SU-DHL-6 (cell line): Measurements from ENCODE around the gene RNF182.

Experiments
- H2AFZ ChIP-seq: fragments of 200-600 bp; sonication (generic); 2 replicates; pipeline ENCODE4 v1.6.1; 2014; ENCODE audit warnings: low read depth, mild to moderate bottlenecking, moderate library complexity, mixed read lengths, antibody characterized with exemption, low read length; ENCODE audit not compliant: severe bottlenecking
- H3F3A ChIP-seq: fragments of 200-600 bp; shearing (Covaris generic); 2 replicates; pipeline ENCODE4 v1.6.0; 2016; ENCODE audit warnings: antibody characterized with exemption, mild to moderate bottlenecking; ENCODE audit not compliant: insufficient read depth
- H3K27ac ChIP-seq: fragments of 200-600 bp; sonication (generic); 2 replicates; pipeline ENCODE4 v1.5.1; 2016; ENCODE audit warnings: low read depth, mild to moderate bottlenecking, low read length, moderate library complexity, mixed read lengths
- H3K27me3 ChIP-seq: fragments of 200-600 bp; sonication (generic), shearing (Covaris generic); 2 replicates; pipeline ENCODE4 v1.6.0; 2014; ENCODE audit warnings: mild to moderate bottlenecking, low read length
- H3K36me3 ChIP-seq: fragments of 200-600 bp; sonication (generic); 2 replicates; pipeline ENCODE4 v1.6.1; 2014; ENCODE audit warnings: mild to moderate bottlenecking, low read length, mixed read lengths
- H3K4me2 ChIP-seq: fragments of 300-600, 200-600 bp; shearing (Covaris generic), sonication (generic); 2 replicates; pipeline ENCODE4 v1.6.0; 2014; ENCODE audit warnings: low read length, low read depth, mild to moderate bottlenecking; ENCODE audit not compliant: poor library complexity, severe bottlenecking
- H3K4me3 ChIP-seq: fragments of 200-600 bp; sonication (generic); 2 replicates; pipeline ENCODE4 v1.5.1; 2014; ENCODE audit warnings: antibody characterized with exemption, low read length, mild to moderate bottlenecking, mixed read lengths; ENCODE audit not compliant: insufficient read depth, poor library complexity, severe bottlenecking
- H3K79me2 ChIP-seq: fragments of 200-600 bp; sonication (generic); 2 replicates; pipeline ENCODE4 v1.6.1; 2014; ENCODE audit warnings: mild to moderate bottlenecking, low read length, moderate library complexity; ENCODE audit not compliant: insufficient read depth
- H3K9ac ChIP-seq: fragments of 200-600 bp; sonication (generic); 2 replicates; pipeline ENCODE4 v1.7.0; 2014; ENCODE audit warnings: mild to moderate bottlenecking, low read length
- H3K9me2 ChIP-seq: fragments of 200-600 bp; sonication (generic); replicated peaks from 2 replicates; pipeline ENCODE4 v1.6.1; 2014; ENCODE audit warnings: low read length; ENCODE audit not compliant: insufficient read depth
- H3K9me3 ChIP-seq: fragments of 200-600 bp; sonication (generic); 2 replicates; pipeline ENCODE4 v1.6.1; 2014; ENCODE audit warnings: low read length, mixed read lengths; ENCODE audit not compliant: insufficient read depth
- H4K20me1 ChIP-seq: fragments of 200-600 bp; sonication (generic); 2 replicates; pipeline ENCODE4 v1.6.1; 2014; ENCODE audit warnings: low read depth, mild to moderate bottlenecking, antibody characterized with exemption, low read length, moderate library complexity, mixed read lengths
- CTCF ChIP-seq: fragments of 200-600 bp; sonication (generic); IDR thresholded peaks from one replicate; pipeline ENCODE4 v1.5.1; 2017; ENCODE audit warnings: antibody characterized with exemption, mild to moderate bottlenecking, low read length, moderate library complexity; ENCODE audit not compliant: insufficient read depth, poor library complexity, severe bottlenecking
- EZH2phosphoT487 ChIP-seq: fragments of 200-600 bp; sonication (generic), shearing (Covaris generic); conservative IDR thresholded peaks from 2 replicates; pipeline ENCODE4 v1.6.1; 2018; ENCODE audit warnings: mild to moderate bottlenecking, antibody characterized with exemption, low read length, moderate library complexity, mixed read lengths

RNF182 gene

GRCh38 chr6:13986700-13987399, 62.1 kb downstream of the RNF182 start:
- H3K36me3 ChIP-seq: no peaks in the 10 kb centered on the region
- H3K27me3 ChIP-seq: 0 out of 2 replicates have a peak, but pooled peaks cover 5% of the 10 kb centered on the region
- no peaks in the 10 kb centered on the region for H3K9me3 ChIP-seq
- no peak overlapping the region for H3K9ac ChIP-seq
- no peak overlapping the region for H3K4me2 ChIP-seq
- no peaks in the 10 kb centered on the region for H3K9me2 ChIP-seq
- no peaks in the 10 kb centered on the region for H3F3A ChIP-seq
- TF ChIP-seq CTCF (no peak), EZH2phosphoT487 (no peak)
- no peaks in the 10 kb centered on the region for H3K79me2 ChIP-seq
- H3K4me3 ChIP-seq: no peak overlapping the region
- H3K27ac ChIP-seq: no peak overlapping the region
- no peaks in the 10 kb centered on the region for H4K20me1 ChIP-seq
- H2AFZ ChIP-seq: no peak overlapping the region

- Histone ChIP-seq H2AFZ (no peak overlapping the region), H3K36me3 (no peaks in the 10 kb centered on the region), H4K20me1 (no peaks in the 10 kb centered on the region), H3K27me3 (0 out of 2 replicates have a peak, but pooled peaks cover 5% of the 10 kb centered on the region), H3K9me3 (no peaks in the 10 kb centered on the region), H3K79me2 (no peaks in the 10 kb centered on the region), H3K4me3 (no peak overlapping the region), H3K9ac (no peak overlapping the region), H3K9me2 (no peaks in the 10 kb centered on the region), H3K4me2 (no peak overlapping the region), H3K27ac (no peak overlapping the region), H3F3A (no peaks in the 10 kb centered on the region)
- TF ChIP-seq EZH2phosphoT487: no peak
- TF ChIP-seq CTCF: no peak
Observed at GRCh38 chr6:13987400-13987865, 62.7 kb downstream of the RNF182 start.

- no peaks in the 10 kb centered on the region for H3K79me2 ChIP-seq
- TF ChIP-seq EZH2phosphoT487: no peak
- TF ChIP-seq CTCF: no peak
- no peaks in the 10 kb centered on the region for H3K9me3 ChIP-seq
- H3F3A ChIP-seq: no peaks in the 10 kb centered on the region
- no peaks in the 10 kb centered on the region for H4K20me1 ChIP-seq
- no peak overlapping the region for H3K4me2 ChIP-seq
- H3K27ac ChIP-seq: no peak overlapping the region
- H2AFZ ChIP-seq: no peak overlapping the region
- H3K9ac ChIP-seq: no peak overlapping the region
- H3K9me2 ChIP-seq: no peaks in the 10 kb centered on the region
- H3K4me3 ChIP-seq: no peak overlapping the region
- no peaks in the 10 kb centered on the region for H3K36me3 ChIP-seq
- H3K27me3 ChIP-seq: 0 out of 2 replicates have a peak, but pooled peaks cover 5% of the 10 kb centered on the region
Observed at GRCh38 chr6:13988049-13988738, 63.4 kb downstream of the RNF182 start.
